ENCODE data around the gene TASL. TPM values are rescaled to one million over a fixed set of nuclear protein-coding genes. Genes with fewer than 3 reads are reported as not detected.

TASL gene
- polyA plus RNA-seq, 1 donor (not counting 4 experiments of a cell fraction or from before 2014, with no cell fraction given): not detected

DNA sequence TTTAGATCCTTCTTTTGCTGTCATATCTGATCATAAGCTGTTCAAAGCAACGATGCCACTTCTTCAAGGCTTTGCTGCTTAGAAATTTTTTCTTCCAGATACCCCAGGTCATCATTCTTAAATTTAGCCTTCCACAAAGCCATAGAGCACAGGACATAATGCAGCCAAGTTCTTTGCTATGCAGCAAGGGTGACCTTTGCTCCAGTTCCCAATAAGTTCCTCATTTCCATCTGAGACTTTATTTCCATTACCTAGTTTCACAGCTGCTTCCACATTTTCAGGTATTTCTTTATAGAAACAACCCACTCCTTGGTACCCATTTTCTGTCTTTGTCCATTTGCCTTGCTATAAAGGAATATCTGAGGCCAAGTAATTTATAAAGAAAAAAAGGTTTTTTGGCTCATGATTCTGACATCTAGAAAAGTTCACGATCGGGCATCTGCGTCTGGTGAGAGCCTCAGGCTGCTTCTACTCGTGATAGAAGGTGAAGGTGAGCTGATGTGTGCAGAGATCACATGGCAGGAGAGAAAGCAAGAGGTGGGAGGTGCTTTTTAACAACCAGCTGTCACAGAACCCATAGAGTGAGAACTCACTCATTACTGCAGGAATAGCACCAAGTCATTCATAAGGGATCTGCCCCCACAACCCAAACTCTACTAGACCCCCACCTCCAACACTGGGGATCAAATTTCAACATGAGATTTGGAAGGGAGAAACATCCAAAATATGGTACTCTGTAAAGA lies 11.8 kb upstream of the TASL start:
- no peaks in the 10 kb centered on the region for H3K36me3 ChIP-seq (ENCODE audit: control insufficient read depth in 2 of 2, extremely low read depth in 1 of 2, insufficient read depth in 2 of 2, low read length in 2 of 2)
- no peak overlapping the region for H3K4me3 ChIP-seq (ENCODE audit: control insufficient read depth in 2 of 3, extremely low read depth in 1 of 3, insufficient read depth in 2 of 3, low read depth in 1 of 3, low read length in 3 of 3)
- H3K79me2 ChIP-seq (ENCODE audit: control insufficient read depth, insufficient read depth, low read length): no peaks in the 10 kb centered on the region
- FAIRE-seq: no peak
- no peak for TF ChIP-seq EZH2 (IDR thresholded peaks at IDR 0.05; ENCODE audit: low read length)
- TF ChIP-seq, protein P1, sequence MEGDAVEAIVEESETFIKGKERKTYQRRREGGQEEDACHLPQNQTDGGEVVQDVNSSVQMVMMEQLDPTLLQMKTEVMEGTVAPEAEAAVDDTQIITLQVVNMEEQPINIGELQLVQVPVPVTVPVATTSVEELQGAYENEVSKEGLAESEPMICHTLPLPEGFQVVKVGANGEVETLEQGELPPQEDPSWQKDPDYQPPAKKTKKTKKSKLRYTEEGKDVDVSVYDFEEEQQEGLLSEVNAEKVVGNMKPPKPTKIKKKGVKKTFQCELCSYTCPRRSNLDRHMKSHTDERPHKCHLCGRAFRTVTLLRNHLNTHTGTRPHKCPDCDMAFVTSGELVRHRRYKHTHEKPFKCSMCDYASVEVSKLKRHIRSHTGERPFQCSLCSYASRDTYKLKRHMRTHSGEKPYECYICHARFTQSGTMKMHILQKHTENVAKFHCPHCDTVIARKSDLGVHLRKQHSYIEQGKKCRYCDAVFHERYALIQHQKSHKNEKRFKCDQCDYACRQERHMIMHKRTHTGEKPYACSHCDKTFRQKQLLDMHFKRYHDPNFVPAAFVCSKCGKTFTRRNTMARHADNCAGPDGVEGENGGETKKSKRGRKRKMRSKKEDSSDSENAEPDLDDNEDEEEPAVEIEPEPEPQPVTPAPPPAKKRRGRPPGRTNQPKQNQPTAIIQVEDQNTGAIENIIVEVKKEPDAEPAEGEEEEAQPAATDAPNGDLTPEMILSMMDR (optimal IDR thresholded peaks at IDR 0.05 in 1 of 3, IDR thresholded peaks at IDR 0.05 in 1 of 3, conservative IDR thresholded peaks at IDR 0.05 in 1 of 3; ENCODE audit: extremely low read depth in 1 of 3, insufficient read depth in 2 of 3, low read length in 3 of 3): no peak
- H3K9me1 ChIP-seq (ENCODE audit: control insufficient read depth, extremely low read depth, insufficient read depth, low read length): no peaks in the 10 kb centered on the region
- H3K27me3 ChIP-seq (ENCODE audit: control insufficient read depth, extremely low read depth, insufficient read depth, low read length): no peaks in the 10 kb centered on the region
- no peak for DNase-seq (ENCODE audit: low read depth, low spot score)
- dilution Hi-C loops (cut with MboI; ENCODE audit: extremely low pct_ligation_motif_present, low sequenced_read_pairs): no loop called here
- H3K4me1 ChIP-seq (ENCODE audit: control insufficient read depth, extremely low read depth, insufficient read depth, low read length): peaks cover 6% of the 10 kb centered on the region
- H3K27ac ChIP-seq (ENCODE audit: control insufficient read depth, insufficient read depth, low read length): no peak overlapping the region
- no peaks in the 10 kb centered on the region for H4K20me1 ChIP-seq (ENCODE audit: control insufficient read depth, extremely low read depth, insufficient read depth, low read length)
- no peaks in the 10 kb centered on the region for H3K9me3 ChIP-seq (ENCODE audit: control insufficient read depth, low read depth, low read length)
- H3K9ac ChIP-seq (ENCODE audit: control insufficient read depth, extremely low read depth, insufficient read depth, low read length): no peak overlapping the region
- H2AFZ ChIP-seq (ENCODE audit: control insufficient read depth, low read length): no peak overlapping the region
- no peak overlapping the region for H3K4me2 ChIP-seq (ENCODE audit: control insufficient read depth, extremely low read depth, insufficient read depth, low read depth, low read length)

DNA sequence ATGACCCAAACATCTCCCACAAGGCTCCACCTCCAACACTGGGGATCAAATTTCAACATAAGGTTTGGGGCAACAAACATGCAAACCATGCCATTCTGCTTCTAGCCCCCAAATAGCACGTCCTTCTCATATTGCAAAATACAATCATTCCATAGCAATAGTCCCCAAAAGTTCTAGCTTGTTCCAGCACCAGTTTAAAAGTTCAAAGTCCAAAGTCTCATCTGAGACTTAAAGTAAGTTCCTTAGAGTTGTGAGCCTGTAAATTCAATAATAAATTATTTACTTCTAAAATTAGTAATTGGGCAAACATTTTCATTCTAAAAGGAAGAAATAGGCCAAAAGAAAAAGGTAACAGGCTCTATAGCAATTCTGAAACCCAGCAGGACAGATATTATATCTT lies 8.9 kb upstream of the TASL start:
- Histone ChIP-seq H3K9me3 (ENCODE audit: control insufficient read depth, low read depth, low read length) (no peaks in the 10 kb centered on the region), H2AFZ (ENCODE audit: control insufficient read depth, low read length) (no peak overlapping the region), H3K27ac (ENCODE audit: control insufficient read depth, insufficient read depth, low read length) (no peak overlapping the region), H3K27me3 (ENCODE audit: control insufficient read depth, extremely low read depth, insufficient read depth, low read length) (no peaks in the 10 kb centered on the region), H3K79me2 (ENCODE audit: control insufficient read depth, insufficient read depth, low read length) (no peaks in the 10 kb centered on the region), H4K20me1 (ENCODE audit: control insufficient read depth, extremely low read depth, insufficient read depth, low read length) (no peaks in the 10 kb centered on the region), H3K9ac (ENCODE audit: control insufficient read depth, extremely low read depth, insufficient read depth, low read length) (no peak overlapping the region), H3K4me3 (ENCODE audit: control insufficient read depth in 2 of 3, extremely low read depth in 1 of 3, insufficient read depth in 2 of 3, low read depth in 1 of 3, low read length in 3 of 3) (no peak overlapping the region), H3K36me3 (ENCODE audit: control insufficient read depth in 2 of 2, extremely low read depth in 1 of 2, insufficient read depth in 2 of 2, low read length in 2 of 2) (no peaks in the 10 kb centered on the region), H3K9me1 (ENCODE audit: control insufficient read depth, extremely low read depth, insufficient read depth, low read length) (no peaks in the 10 kb centered on the region), H3K4me1 (ENCODE audit: control insufficient read depth, extremely low read depth, insufficient read depth, low read length) (no peaks in the 10 kb centered on the region), H3K4me2 (ENCODE audit: control insufficient read depth, extremely low read depth, insufficient read depth, low read depth, low read length) (no peak overlapping the region)
- FAIRE-seq: no peak
- TF ChIP-seq, protein P1 (optimal IDR thresholded peaks at IDR 0.05 in 1 of 3, IDR thresholded peaks at IDR 0.05 in 1 of 3, conservative IDR thresholded peaks at IDR 0.05 in 1 of 3; ENCODE audit: extremely low read depth in 1 of 3, insufficient read depth in 2 of 3, low read length in 3 of 3): no peak
- no peak for TF ChIP-seq EZH2 (IDR thresholded peaks at IDR 0.05; ENCODE audit: low read length)
- DNase-seq (ENCODE audit: low read depth, low spot score): no peak
- dilution Hi-C loops (cut with MboI; ENCODE audit: extremely low pct_ligation_motif_present, low sequenced_read_pairs): no loop called here

All from keratinocyte (primary cell).